Suprapubic skin (tissue), 4 donors: ENCODE results near the gene HACE1. TPM values are rescaled to one million over a fixed set of nuclear protein-coding genes. Genes with fewer than 3 reads are reported as not detected.

ENCODE experiments used
- DNase-seq, 2 donors: peaks; one replicate each; pipeline ENCODE4 v3.0.0-alpha.2; 2019; ENCODE audit warnings: low spot score in 2 of 2
- H3K27ac ChIP-seq: fragments of 200-600 bp; sonication (generic); one replicate; pipeline ENCODE4 v1.5.1; 2019
- H3K27me3 ChIP-seq: fragments of 200-600 bp; sonication (generic); one replicate; pipeline ENCODE4 v1.5.1; 2019
- H3K36me3 ChIP-seq: fragments of 200-600 bp; sonication (generic); one replicate; pipeline ENCODE4 v1.5.1; 2019
- H3K4me1 ChIP-seq: fragments of 200-600 bp; sonication (generic); one replicate; pipeline ENCODE4 v1.5.1; 2019
- H3K4me3 ChIP-seq: fragments of 200-600 bp; sonication (generic); one replicate; pipeline ENCODE4 v1.5.1; 2019; ENCODE audit warnings: mild to moderate bottlenecking
- H3K9me3 ChIP-seq: fragments of 200-600 bp; sonication (generic); one replicate; pipeline ENCODE4 v1.5.1; 2019
- EP300 ChIP-seq: sonication (generic); formaldehyde crosslinking; IDR thresholded peaks from one replicate; pipeline ENCODE4 v1.6.1; 2017; ENCODE audit warnings: antibody characterized with exemption
- POLR2A ChIP-seq, 2 donors: fragments of 450-650 bp; IDR thresholded peaks; one replicate each; pipeline ENCODE4 v1.6.1; 2017; ENCODE audit warnings: antibody characterized with exemption in 2 of 2, mild to moderate bottlenecking in 2 of 2, moderate library complexity in 2 of 2
- POLR2AphosphoS5 ChIP-seq, 3 donors: sonication (generic); formaldehyde crosslinking; IDR thresholded peaks; one replicate each; pipeline ENCODE4 v1.6.1; 2017; ENCODE audit warnings: antibody characterized with exemption in 3 of 3
- WGBS: methylation state at CpG from one replicate; pipeline ENCODE4 v1.1.5; 2018; 5-methylcytosine and 5-hydroxymethylcytosine counted together
- total RNA-seq, 4 donors: library from RNA; depleted of rRNA; stranded (reverse); fragments of >200 nt; gene quantifications; one replicate each; pipeline ENCODE4 v1.1.0, GENCODE V29; 2016
- TF ChIP-seq, protein P1 (sequence below), 2 donors: fragments of 200-600 bp in 1 of 2; fragments of 450-650 bp in 1 of 2; sonication (generic) in 1 of 2; IDR thresholded peaks; one replicate each; pipeline ENCODE4 v1.5.1; 2016 to 2019; ENCODE audit warnings: antibody characterized with exemption in 2 of 2, mild to moderate bottlenecking in 1 of 2, moderate library complexity in 1 of 2

HACE1 gene
- total RNA-seq, 4 donors from 2014 or later, result 8.8 to 26.0 (median 13.2) TPM

DNA sequence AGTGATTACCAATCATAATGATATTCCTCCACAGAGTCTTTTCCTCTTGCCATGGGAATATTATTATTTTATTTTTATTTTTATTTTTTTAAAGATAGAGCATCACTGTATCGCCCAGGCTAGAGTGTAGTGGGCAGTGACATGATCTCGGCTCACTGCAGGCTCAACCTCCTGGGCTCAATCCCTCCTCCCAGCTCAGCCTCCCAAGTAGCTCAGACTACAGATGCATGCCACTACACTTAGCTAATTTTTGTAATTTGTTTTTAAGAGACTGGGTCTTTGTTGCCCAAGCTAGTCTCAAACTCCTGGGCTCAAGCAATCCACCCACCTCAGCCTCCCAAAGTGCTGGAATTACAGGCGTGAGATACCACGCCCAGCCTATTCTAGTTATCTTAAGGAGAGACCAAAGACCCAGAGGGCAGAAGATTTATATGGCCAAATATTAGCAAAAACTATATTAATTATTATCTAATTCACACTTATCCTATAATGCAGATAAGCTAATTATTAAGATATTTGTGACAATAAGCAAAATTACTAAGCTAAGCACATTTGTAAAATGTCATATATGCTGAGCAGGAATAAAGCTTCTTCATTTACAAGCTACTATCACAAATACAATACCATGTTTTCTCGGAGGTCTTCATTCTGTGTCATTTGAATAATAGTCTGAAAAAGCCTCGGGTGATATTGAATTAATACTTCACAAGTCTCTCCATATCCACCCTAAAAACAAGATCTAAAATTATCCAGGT, 63.5 kb downstream of the HACE1 start:
- Histone ChIP-seq H3K4me3 (no peak overlapping the region), H3K4me1 (no peaks in the 10 kb centered on the region), H3K9me3 (no peaks in the 10 kb centered on the region), H3K27ac (no peak overlapping the region), H3K36me3 (peaks cover 16% of the 10 kb centered on the region), H3K27me3 (no peaks in the 10 kb centered on the region)
- no peak for DNase-seq
- 95% methylated on average over 6 of the region's 6 CpGs for WGBS
- TF ChIP-seq EP300 (no peak), POLR2AphosphoS5 (IDR thresholded peaks at IDR 0.05) (no peak), POLR2A (IDR thresholded peaks at IDR 0.05) (no peak)
- TF ChIP-seq, protein P1, sequence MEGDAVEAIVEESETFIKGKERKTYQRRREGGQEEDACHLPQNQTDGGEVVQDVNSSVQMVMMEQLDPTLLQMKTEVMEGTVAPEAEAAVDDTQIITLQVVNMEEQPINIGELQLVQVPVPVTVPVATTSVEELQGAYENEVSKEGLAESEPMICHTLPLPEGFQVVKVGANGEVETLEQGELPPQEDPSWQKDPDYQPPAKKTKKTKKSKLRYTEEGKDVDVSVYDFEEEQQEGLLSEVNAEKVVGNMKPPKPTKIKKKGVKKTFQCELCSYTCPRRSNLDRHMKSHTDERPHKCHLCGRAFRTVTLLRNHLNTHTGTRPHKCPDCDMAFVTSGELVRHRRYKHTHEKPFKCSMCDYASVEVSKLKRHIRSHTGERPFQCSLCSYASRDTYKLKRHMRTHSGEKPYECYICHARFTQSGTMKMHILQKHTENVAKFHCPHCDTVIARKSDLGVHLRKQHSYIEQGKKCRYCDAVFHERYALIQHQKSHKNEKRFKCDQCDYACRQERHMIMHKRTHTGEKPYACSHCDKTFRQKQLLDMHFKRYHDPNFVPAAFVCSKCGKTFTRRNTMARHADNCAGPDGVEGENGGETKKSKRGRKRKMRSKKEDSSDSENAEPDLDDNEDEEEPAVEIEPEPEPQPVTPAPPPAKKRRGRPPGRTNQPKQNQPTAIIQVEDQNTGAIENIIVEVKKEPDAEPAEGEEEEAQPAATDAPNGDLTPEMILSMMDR (IDR thresholded peaks at IDR 0.05), result no peak

DNA sequence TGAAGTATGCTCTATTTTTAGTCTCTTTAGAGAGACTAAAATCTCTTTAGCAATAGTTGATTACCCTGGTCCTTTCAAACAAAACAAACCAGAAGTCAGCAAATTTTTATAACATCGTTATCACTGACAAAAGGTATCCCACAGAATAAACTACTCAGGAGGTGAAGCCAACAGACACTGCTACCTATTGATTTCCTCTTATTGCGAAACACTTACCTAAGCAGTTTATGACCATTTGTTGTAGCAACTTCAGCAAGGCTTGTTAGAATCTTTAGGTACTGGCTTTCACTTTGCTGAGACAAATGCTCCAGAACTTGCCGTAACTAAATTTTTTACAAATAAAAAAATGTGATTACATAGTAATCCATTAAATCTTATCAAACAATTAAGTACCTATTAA, 64.4 kb downstream of the HACE1 start:
- Histone ChIP-seq H3K4me3 (no peak overlapping the region), H3K4me1 (no peaks in the 10 kb centered on the region), H3K36me3 (peaks cover 16% of the 10 kb centered on the region), H3K27me3 (no peaks in the 10 kb centered on the region), H3K9me3 (no peaks in the 10 kb centered on the region), H3K27ac (no peak overlapping the region)
- DNase-seq, result no peak
- no peak for TF ChIP-seq POLR2AphosphoS5 (IDR thresholded peaks at IDR 0.05)
- TF ChIP-seq POLR2A (IDR thresholded peaks at IDR 0.05), result no peak
- no peak for TF ChIP-seq EP300
- TF ChIP-seq, protein P1 (IDR thresholded peaks at IDR 0.05), result no peak
- 92% methylated on average over 3 of the region's 3 CpGs for WGBS

DNA sequence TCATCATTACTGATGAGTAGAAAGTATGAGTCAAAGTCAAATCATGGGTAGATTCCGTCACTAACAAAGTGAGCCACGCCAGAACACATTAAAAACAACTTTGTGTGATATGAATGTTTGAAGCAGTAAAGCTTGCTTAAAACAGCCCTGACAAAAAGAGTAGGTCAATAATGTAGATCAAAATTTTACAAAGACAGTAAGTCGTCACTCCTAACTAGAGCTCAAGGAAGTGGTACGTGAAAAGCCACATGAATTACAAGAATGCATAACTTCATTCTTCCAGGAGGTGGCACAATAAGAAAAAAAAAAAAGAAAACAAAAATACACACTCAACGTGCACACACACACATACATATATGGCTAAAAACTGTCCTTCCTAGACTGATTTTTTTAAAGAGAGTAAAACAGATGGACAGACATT, 69.9 kb downstream of the HACE1 start:
- Histone ChIP-seq H3K27me3 (no peaks in the 10 kb centered on the region), H3K4me1 (no peaks in the 10 kb centered on the region), H3K9me3 (no peaks in the 10 kb centered on the region), H3K27ac (no peak overlapping the region), H3K4me3 (no peak overlapping the region), H3K36me3 (peaks cover 11% of the 10 kb centered on the region)
- TF ChIP-seq POLR2A (IDR thresholded peaks at IDR 0.05) (no peak), EP300 (no peak), POLR2AphosphoS5 (IDR thresholded peaks at IDR 0.05) (no peak)
- TF ChIP-seq, protein P1 (IDR thresholded peaks at IDR 0.05), result no peak
- no peak for DNase-seq
- 48% methylated on average over 5 of the region's 5 CpGs for WGBS

DNA sequence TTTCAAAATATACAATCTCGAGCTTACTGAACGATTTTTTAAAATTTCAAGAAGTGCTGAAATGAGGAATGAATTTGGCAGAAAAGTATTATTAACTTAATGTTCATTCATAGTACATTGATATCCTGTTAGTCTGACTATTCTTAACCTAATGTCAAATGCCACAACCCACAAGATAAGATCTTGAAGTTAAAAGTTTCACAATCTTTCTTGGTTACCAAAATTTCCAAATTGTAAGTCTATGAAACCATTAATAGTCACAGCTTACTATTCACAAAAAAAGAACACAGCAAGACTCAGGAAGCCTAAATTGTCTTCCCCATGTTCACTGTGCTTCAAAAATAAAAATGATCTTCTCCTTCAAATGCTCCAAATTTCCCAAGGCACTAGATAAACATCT, 71.3 kb downstream of the HACE1 start:
- Histone ChIP-seq H3K27ac (no peak overlapping the region), H3K4me3 (no peak overlapping the region), H3K36me3 (peaks cover 11% of the 10 kb centered on the region), H3K4me1 (no peaks in the 10 kb centered on the region), H3K27me3 (no peaks in the 10 kb centered on the region), H3K9me3 (no peaks in the 10 kb centered on the region)
- WGBS, result 67% methylated on average over 2 of the region's 2 CpGs
- TF ChIP-seq POLR2A (IDR thresholded peaks at IDR 0.05), result no peak
- TF ChIP-seq POLR2AphosphoS5 (IDR thresholded peaks at IDR 0.05), result no peak
- TF ChIP-seq EP300, result no peak
- TF ChIP-seq, protein P1 (IDR thresholded peaks at IDR 0.05), result no peak
- no peak for DNase-seq

DNA sequence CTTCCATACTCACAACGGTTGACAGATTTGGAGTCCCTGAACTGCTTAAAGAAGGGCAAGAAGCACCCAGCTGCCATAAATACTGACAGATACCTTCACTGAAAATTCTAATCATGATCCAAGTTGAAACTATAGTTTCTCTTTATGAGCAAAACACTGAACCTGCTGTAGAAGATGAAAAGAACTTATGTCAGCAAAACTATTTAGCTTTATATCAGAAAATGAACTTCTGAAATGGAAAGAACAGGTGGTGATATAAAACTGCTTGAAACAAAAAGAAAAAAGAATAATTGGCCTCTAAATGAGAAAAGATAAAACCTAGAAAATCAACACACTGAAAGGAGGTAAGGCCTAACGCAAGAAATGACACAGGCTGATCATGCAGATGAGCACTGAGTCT, 72.4 kb downstream of the HACE1 start:
- Histone ChIP-seq H3K4me1 (no peaks in the 10 kb centered on the region), H3K9me3 (no peaks in the 10 kb centered on the region), H3K36me3 (peaks cover 15% of the 10 kb centered on the region), H3K27me3 (no peaks in the 10 kb centered on the region), H3K27ac (no peak overlapping the region), H3K4me3 (no peak overlapping the region)
- DNase-seq, result no peak
- TF ChIP-seq POLR2A (IDR thresholded peaks at IDR 0.05), result no peak
- TF ChIP-seq, protein P1 (IDR thresholded peaks at IDR 0.05), result no peak
- 93% methylated on average over 2 of the region's 2 CpGs for WGBS
